ENCODE data around the gene SCMH1. TPM values are rescaled to one million over a fixed set of nuclear protein-coding genes. Genes with fewer than 3 reads are reported as not detected.

Gene SCMH1
- total RNA-seq, 2 experiments from 2014 or later, result 26.3 to 27.8 TPM

DNA sequence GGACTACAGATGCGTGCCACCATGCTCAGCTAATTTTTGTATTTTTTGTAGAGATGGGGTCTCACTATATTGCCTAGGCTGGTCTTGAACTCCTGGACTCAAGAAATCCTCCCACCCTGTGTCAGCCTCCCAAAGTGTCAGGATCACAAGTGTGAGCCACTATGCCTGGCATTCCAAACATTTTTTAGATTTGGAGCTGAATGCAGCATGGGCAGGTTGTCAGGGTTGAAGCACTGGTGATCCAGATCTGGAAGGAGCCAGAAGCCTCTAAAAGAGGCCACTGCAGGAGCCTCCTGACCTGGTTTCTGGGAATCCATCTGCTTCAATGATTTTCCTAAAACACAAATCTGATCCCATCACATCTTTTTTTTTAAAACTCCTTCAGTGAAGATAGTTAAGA, 264.4 kb downstream of the SCMH1 start:
- Mint-ChIP-seq H3K27me3 (no peaks in the 10 kb centered on the region), H3K27ac (no peak overlapping the region), H3K4me3 (no peak overlapping the region), H3K9me3 (no peaks in the 10 kb centered on the region), H3K36me3 (peaks cover 28% of the 10 kb centered on the region), H3K4me1 (peaks cover 29% of the 10 kb centered on the region)
- no peak for DNase-seq

Other genes with a start within 250 kb of the SCMH1 start
- gene SLFNL1, start 220.6 kb downstream of the SCMH1 start, total RNA-seq, result under 1 TPM; 0.08 TPM
- gene FOXO6, start 119.1 kb upstream of the SCMH1 start, total RNA-seq, result under 1 TPM; 0.19 to 0.34 TPM
- gene EDN2, start 242.4 kb upstream of the SCMH1 start, total RNA-seq, result not detected

All from activated naive CD8-positive, alpha-beta T cell treated with anti-CD3 and anti-CD28 coated beads for 36 hours (primary cell).